Measurements from ENCODE around the gene GUCY1B1. TPM values are rescaled to one million over a fixed set of nuclear protein-coding genes. Genes with fewer than 3 reads are reported as not detected.

The GUCY1B1 gene
- polyA plus RNA-seq, 2 of the 4 experiments (the other 2 are of a cell fraction) = 0.14 to 0.43 TPM

DNA sequence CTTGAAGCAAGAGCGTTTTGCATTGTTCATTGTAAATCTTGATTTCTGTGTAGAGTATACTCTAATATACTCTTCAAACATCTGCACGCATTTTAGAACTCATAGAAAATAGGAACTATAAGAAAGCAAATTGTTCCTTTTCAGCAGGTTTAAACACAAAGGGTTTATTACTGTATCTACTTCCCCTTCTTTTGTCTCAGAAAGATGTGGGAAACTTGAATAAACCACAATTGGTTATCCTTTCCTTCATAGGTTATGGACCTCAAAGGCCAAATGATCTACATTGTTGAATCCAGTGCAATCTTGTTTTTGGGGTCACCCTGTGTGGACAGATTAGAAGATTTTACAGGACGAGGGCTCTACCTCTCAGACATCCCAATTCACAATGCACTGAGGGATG, 46.0 kb upstream of the GUCY1B1 start:
- Histone ChIP-seq H3K4me3 (no peak overlapping the region), H3K4me1 (no peaks in the 10 kb centered on the region), H3K9me3 (no peaks in the 10 kb centered on the region), H3K27ac (no peak overlapping the region), H3K4me2 (no peak overlapping the region)
- TF ChIP-seq GATA3 (IDR thresholded peaks at IDR 0.05; ENCODE audit: borderline replicate concordance) (no peak), CBX2 (IDR thresholded peaks at IDR 0.05; ENCODE audit: borderline replicate concordance, low read depth) (no peak), POLR2AphosphoS2 (conservative IDR thresholded peaks at IDR 0.05; ENCODE audit: low read length) (no peak), JUNB (IDR thresholded peaks at IDR 0.05) (no peak), CHD4 (IDR thresholded peaks at IDR 0.05; ENCODE audit: borderline replicate concordance) (no peak), NPAS2 (CRISPR knock-in tag; IDR thresholded peaks at IDR 0.05; ENCODE audit: borderline replicate concordance) (no peak), HOXB5 (CRISPR knock-in tag; IDR thresholded peaks at IDR 0.05) (no peak), EHF (CRISPR knock-in tag; IDR thresholded peaks at IDR 0.05) (no peak), ESRRA (IDR thresholded peaks at IDR 0.05; ENCODE audit: borderline replicate concordance, low read length) (no peak), ZNF302 (CRISPR knock-in tag; IDR thresholded peaks at IDR 0.05) (no peak), JUN (IDR thresholded peaks at IDR 0.05) (no peak), SREBF2 (IDR thresholded peaks at IDR 0.05) (no peak), RCOR1 (IDR thresholded peaks at IDR 0.05; ENCODE audit: low read depth, low read length) (no peak), NFE2L2 (conservative IDR thresholded peaks at IDR 0.05; ENCODE audit: low read length) (no peak), ZFP36 (IDR thresholded peaks at IDR 0.05; ENCODE audit: borderline replicate concordance, partially characterized antibody) (no peak)
- TF ChIP-seq, protein P1, sequence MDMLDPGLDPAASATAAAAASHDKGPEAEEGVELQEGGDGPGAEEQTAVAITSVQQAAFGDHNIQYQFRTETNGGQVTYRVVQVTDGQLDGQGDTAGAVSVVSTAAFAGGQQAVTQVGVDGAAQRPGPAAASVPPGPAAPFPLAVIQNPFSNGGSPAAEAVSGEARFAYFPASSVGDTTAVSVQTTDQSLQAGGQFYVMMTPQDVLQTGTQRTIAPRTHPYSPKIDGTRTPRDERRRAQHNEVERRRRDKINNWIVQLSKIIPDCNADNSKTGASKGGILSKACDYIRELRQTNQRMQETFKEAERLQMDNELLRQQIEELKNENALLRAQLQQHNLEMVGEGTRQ (IDR thresholded peaks at IDR 0.05) = no peak
- TF ChIP-seq, protein P2, sequence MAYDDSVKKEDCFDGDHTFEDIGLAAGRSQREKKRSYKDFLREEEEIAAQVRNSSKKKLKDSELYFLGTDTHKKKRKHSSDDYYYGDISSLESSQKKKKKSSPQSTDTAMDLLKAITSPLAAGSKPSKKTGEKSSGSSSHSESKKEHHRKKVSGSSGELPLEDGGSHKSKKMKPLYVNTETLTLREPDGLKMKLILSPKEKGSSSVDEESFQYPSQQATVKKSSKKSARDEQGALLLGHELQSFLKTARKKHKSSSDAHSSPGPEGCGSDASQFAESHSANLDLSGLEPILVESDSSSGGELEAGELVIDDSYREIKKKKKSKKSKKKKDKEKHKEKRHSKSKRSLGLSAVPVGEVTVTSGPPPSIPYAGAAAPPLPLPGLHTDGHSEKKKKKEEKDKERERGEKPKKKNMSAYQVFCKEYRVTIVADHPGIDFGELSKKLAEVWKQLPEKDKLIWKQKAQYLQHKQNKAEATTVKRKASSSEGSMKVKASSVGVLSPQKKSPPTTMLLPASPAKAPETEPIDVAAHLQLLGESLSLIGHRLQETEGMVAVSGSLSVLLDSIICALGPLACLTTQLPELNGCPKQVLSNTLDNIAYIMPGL (CRISPR knock-in tag; IDR thresholded peaks at IDR 0.05; ENCODE audit: borderline replicate concordance) = no peak
- ATAC-seq (no peak), FAIRE-seq (no peak), DNase-seq (ENCODE audit: low read depth in 1 of 2, low spot score in 1 of 2) (no peak)
- WGBS (ENCODE audit: missing lambda C conversion rate) = 19% methylated on average over 3 of the region's 3 CpGs
- ChIA-PET CTCF (no interaction called here), POLR2A (no interaction called here)

DNA sequence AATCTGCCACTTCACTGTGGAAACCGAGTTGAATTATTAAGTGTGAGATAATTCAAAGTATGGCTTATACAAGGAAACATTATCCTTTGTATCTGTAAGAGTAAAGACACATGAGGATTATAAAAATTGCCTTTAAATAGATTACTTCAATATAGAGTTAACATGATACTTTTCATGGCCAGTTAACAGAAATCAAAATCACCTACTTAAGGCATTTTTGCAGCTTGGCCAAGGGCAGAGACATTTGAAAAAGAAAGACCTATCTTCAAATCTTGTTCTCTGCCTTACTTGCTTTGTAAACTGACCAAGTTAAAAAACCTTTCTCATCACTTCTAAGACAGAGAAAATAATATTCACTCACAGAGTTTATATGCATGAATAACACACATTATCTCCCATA, 44.9 kb upstream of the GUCY1B1 start:
- DNase-seq (ENCODE audit: low read depth in 1 of 2, low spot score in 1 of 2) = no peak
- 10% methylated on average over 1 of the region's 1 CpG for WGBS (ENCODE audit: missing lambda C conversion rate)
- H3K9me3 ChIP-seq = no peaks in the 10 kb centered on the region
- CTCF ChIA-PET = no interaction called here
- TF ChIP-seq NPAS2 (CRISPR knock-in tag; IDR thresholded peaks at IDR 0.05; ENCODE audit: borderline replicate concordance) (no peak), ZC3H11A (IDR thresholded peaks at IDR 0.05) (no peak), GATA3 (IDR thresholded peaks at IDR 0.05; ENCODE audit: borderline replicate concordance) (no peak), POLR2A (IDR thresholded peaks at IDR 0.05; ENCODE audit: low read length) (no peak), MAZ (IDR thresholded peaks at IDR 0.05; ENCODE audit: borderline replicate concordance, low read depth, low read length) (no peak), ZSCAN20 (CRISPR knock-in tag; IDR thresholded peaks at IDR 0.05) (no peak)
- TF ChIP-seq, protein P3, sequence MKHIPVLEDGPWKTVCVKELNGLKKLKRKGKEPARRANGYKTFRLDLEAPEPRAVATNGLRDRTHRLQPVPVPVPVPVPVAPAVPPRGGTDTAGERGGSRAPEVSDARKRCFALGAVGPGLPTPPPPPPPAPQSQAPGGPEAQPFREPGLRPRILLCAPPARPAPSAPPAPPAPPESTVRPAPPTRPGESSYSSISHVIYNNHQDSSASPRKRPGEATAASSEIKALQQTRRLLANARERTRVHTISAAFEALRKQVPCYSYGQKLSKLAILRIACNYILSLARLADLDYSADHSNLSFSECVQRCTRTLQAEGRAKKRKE (CRISPR knock-in tag; IDR thresholded peaks at IDR 0.05; ENCODE audit: low read depth) = no peak
- TF ChIP-seq, protein P4, sequence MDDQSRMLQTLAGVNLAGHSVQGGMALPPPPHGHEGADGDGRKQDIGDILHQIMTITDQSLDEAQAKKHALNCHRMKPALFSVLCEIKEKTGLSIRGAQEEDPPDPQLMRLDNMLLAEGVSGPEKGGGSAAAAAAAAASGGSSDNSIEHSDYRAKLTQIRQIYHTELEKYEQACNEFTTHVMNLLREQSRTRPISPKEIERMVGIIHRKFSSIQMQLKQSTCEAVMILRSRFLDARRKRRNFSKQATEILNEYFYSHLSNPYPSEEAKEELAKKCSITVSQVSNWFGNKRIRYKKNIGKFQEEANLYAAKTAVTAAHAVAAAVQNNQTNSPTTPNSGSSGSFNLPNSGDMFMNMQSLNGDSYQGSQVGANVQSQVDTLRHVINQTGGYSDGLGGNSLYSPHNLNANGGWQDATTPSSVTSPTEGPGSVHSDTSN (IDR thresholded peaks at IDR 0.05) = no peak
- TF ChIP-seq, protein P5, sequence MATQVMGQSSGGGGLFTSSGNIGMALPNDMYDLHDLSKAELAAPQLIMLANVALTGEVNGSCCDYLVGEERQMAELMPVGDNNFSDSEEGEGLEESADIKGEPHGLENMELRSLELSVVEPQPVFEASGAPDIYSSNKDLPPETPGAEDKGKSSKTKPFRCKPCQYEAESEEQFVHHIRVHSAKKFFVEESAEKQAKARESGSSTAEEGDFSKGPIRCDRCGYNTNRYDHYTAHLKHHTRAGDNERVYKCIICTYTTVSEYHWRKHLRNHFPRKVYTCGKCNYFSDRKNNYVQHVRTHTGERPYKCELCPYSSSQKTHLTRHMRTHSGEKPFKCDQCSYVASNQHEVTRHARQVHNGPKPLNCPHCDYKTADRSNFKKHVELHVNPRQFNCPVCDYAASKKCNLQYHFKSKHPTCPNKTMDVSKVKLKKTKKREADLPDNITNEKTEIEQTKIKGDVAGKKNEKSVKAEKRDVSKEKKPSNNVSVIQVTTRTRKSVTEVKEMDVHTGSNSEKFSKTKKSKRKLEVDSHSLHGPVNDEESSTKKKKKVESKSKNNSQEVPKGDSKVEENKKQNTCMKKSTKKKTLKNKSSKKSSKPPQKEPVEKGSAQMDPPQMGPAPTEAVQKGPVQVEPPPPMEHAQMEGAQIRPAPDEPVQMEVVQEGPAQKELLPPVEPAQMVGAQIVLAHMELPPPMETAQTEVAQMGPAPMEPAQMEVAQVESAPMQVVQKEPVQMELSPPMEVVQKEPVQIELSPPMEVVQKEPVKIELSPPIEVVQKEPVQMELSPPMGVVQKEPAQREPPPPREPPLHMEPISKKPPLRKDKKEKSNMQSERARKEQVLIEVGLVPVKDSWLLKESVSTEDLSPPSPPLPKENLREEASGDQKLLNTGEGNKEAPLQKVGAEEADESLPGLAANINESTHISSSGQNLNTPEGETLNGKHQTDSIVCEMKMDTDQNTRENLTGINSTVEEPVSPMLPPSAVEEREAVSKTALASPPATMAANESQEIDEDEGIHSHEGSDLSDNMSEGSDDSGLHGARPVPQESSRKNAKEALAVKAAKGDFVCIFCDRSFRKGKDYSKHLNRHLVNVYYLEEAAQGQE (IDR thresholded peaks at IDR 0.05) = no peak
- TF ChIP-seq, protein P6, sequence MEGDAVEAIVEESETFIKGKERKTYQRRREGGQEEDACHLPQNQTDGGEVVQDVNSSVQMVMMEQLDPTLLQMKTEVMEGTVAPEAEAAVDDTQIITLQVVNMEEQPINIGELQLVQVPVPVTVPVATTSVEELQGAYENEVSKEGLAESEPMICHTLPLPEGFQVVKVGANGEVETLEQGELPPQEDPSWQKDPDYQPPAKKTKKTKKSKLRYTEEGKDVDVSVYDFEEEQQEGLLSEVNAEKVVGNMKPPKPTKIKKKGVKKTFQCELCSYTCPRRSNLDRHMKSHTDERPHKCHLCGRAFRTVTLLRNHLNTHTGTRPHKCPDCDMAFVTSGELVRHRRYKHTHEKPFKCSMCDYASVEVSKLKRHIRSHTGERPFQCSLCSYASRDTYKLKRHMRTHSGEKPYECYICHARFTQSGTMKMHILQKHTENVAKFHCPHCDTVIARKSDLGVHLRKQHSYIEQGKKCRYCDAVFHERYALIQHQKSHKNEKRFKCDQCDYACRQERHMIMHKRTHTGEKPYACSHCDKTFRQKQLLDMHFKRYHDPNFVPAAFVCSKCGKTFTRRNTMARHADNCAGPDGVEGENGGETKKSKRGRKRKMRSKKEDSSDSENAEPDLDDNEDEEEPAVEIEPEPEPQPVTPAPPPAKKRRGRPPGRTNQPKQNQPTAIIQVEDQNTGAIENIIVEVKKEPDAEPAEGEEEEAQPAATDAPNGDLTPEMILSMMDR (IDR thresholded peaks at IDR 0.05) = no peak
- no peak for FAIRE-seq
- no peak overlapping the region for H3K4me3 ChIP-seq
- H3K27ac ChIP-seq = no peak overlapping the region
- no peak for ATAC-seq
- H3K4me2 ChIP-seq = no peak overlapping the region
- no peaks in the 10 kb centered on the region for H3K4me1 ChIP-seq
- POLR2A ChIA-PET = no interaction called here
